BJ (cell line): ENCODE data around the gene STAB1. TPM values are rescaled to one million over a fixed set of nuclear protein-coding genes. Genes with fewer than 3 reads are reported as not detected.
A peak's percentile ranks its signal among the peaks of the same experiment; 100 is the strongest.

Experiments used
- CTCF ChIA-PET: fragments of 350-600 bp; formaldehyde crosslinking; extraction: SDS; loops from one replicate; lab custom pipeline; 2021; ENCODE audit warnings: antibody characterized with exemption, inconsistent platforms; lab: Yijun Ruan, JAX
- POLR2A ChIA-PET: fragments of 300-600 bp; sonication (Branson Sonifier 250); formaldehyde crosslinking; extraction: SDS; loops from one replicate; lab custom pipeline; 2021; ENCODE audit warnings: antibody characterized with exemption; lab: Charles Lee
- DNase-seq: peaks from one replicate; pipeline ENCODE4 v3.0.0-alpha.2; 2011; ENCODE audit warnings: low read depth
- H3K27me3 ChIP-seq: 2 replicates; pipeline ENCODE4 v1.6.0; 2011; ENCODE audit warnings: low read length; ENCODE audit not compliant: control insufficient read depth, insufficient read depth
- H3K36me3 ChIP-seq: 2 replicates; pipeline ENCODE4 v1.5.1; 2011; ENCODE audit warnings: low read length; ENCODE audit not compliant: control insufficient read depth, insufficient read depth
- H3K4me3 ChIP-seq: 2 replicates; pipeline ENCODE4 v1.5.1; 2011; ENCODE audit warnings: low read depth, mild to moderate bottlenecking, control low read depth, low read length
- polyA plus RNA-seq: library from polyadenylated mRNA; depleted of rRNA; stranded (reverse); fragments of >200 nt; gene quantifications from 2 replicates; pipeline ENCODE4 v1.2.3, GENCODE V29; 2011
- TF ChIP-seq, protein P1 (sequence below): IDR thresholded peaks from 2 replicates; pipeline ENCODE4 v1.5.1; 2011; ENCODE audit warnings: low read depth, mild to moderate bottlenecking, control low read depth, inconsistent platforms, low read length, moderate library complexity; ENCODE audit not compliant: insufficient read depth

The STAB1 gene
- polyA plus RNA-seq, 1 experiment = 0.01 TPM

GRCh38 chr3:52536369-52537164 lies 41.4 kb downstream of the STAB1 start, which contains the start of gene UQCC5:
Gene UQCC5 (plus strand): TSS chr3:52536605. CDS start chr3:52536756, 151 bp downstream.
- ChIA-PET POLR2A (interaction anchor here (0.6 to 1.0 kb wide), 2 partner anchors 109 to 159 kb away, joined by 4 to 23 read pairs; no protein-coding TSS in a partner anchor), CTCF (interaction anchor here (1.3 kb wide), 1 partner anchor 109 kb away, joined by 3 read pairs; no protein-coding TSS in a partner anchor)
- Histone ChIP-seq H3K27me3 (no peaks in the 10 kb centered on the region), H3K36me3 (no peaks in the 10 kb centered on the region), H3K4me3 (peak within 1 kb of the TSS; percentile 78)
- DNase-seq = peak; percentile 91
- TF ChIP-seq, protein P1, sequence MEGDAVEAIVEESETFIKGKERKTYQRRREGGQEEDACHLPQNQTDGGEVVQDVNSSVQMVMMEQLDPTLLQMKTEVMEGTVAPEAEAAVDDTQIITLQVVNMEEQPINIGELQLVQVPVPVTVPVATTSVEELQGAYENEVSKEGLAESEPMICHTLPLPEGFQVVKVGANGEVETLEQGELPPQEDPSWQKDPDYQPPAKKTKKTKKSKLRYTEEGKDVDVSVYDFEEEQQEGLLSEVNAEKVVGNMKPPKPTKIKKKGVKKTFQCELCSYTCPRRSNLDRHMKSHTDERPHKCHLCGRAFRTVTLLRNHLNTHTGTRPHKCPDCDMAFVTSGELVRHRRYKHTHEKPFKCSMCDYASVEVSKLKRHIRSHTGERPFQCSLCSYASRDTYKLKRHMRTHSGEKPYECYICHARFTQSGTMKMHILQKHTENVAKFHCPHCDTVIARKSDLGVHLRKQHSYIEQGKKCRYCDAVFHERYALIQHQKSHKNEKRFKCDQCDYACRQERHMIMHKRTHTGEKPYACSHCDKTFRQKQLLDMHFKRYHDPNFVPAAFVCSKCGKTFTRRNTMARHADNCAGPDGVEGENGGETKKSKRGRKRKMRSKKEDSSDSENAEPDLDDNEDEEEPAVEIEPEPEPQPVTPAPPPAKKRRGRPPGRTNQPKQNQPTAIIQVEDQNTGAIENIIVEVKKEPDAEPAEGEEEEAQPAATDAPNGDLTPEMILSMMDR = peak; percentile 36

- ChIA-PET POLR2A (no interaction called here), CTCF (interaction anchor here (0.6 kb wide), 1 partner anchor 57 kb away, joined by 3 read pairs; no protein-coding TSS in a partner anchor)
- H3K27me3 ChIP-seq = no peaks in the 10 kb centered on the region
- TF ChIP-seq, protein P1 = no peak
- no peak for DNase-seq
- H3K36me3 ChIP-seq = no peaks in the 10 kb centered on the region
- peak overlapping the region; percentile 78 for H3K4me3 ChIP-seq
Observed at GRCh38 chr3:52537165-52537620, 42.1 kb downstream of the STAB1 start.

GRCh38 chr3:52537726-52538421 lies 42.7 kb downstream of the STAB1 start:
- H3K27me3 ChIP-seq = no peaks in the 10 kb centered on the region
- peak overlapping the region; percentile 78 for H3K4me3 ChIP-seq
- no peaks in the 10 kb centered on the region for H3K36me3 ChIP-seq
- ChIA-PET CTCF (interaction anchor here (0.6 kb wide), 1 partner anchor 58 kb away, joined by 3 read pairs; no protein-coding TSS in a partner anchor), POLR2A (no interaction called here)
- TF ChIP-seq, protein P1 = no peak
- no peak for DNase-seq

DNA sequence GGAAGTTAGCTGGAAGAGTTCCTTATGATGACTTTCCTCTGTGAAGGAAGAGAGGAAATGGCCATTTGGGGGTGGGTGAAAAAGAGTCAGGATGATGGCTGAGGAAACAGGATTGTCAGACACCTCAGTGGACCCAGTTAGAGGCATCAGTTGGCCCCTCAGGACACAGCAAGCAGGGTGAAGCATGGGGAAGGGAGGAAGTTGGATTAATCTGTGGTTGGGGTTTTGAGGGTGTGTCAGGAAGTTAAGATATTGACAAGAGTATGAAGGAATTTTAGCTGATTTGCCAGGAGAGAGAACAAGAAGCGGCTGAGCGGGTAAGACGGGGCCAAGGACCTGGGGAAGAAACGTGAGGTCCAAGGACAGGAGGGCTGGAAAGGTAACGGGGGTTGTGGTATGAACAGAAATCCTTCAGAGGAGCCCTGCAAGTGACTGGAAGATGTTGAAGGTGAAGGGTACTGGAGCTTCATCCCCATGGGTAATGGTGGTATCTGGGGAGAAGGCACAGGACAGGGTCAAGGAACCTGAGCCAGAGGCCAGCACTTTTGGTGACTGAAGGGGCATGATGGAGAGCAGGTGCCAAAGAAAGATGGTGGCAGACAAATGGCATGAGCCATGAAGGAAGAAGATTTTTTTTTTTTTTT lies 44.0 kb downstream of the STAB1 start:
- TF ChIP-seq, protein P1 = no peak
- Histone ChIP-seq H3K4me3 (no peak overlapping the region), H3K27me3 (no peaks in the 10 kb centered on the region), H3K36me3 (no peaks in the 10 kb centered on the region)
- ChIA-PET POLR2A (no interaction called here), CTCF (interaction anchor here (0.7 kb wide), 1 partner anchor 12 kb away, joined by 3 read pairs; no protein-coding TSS in a partner anchor)
- DNase-seq = no peak
